GM21723 (cell line): ENCODE data around the gene HMGXB3.

ENCODE experiments used
- ATAC-seq: cut with Tn5 transposase; IDR thresholded peaks from one replicate; pipeline ENCODE4 v1.9.1; 2021; ENCODE audit warnings: mild to moderate bottlenecking, moderate library complexity; ENCODE audit not compliant: unreplicated experiment

The HMGXB3 gene

GRCh38 chr5:149988126-149988525 is 12.4 kb upstream of the HMGXB3 start:
- ATAC-seq: no peak

- peak; percentile 91 for ATAC-seq
Observed at GRCh38 chr5:149990518-149991376, 9.8 kb upstream of the HMGXB3 start.

DNA sequence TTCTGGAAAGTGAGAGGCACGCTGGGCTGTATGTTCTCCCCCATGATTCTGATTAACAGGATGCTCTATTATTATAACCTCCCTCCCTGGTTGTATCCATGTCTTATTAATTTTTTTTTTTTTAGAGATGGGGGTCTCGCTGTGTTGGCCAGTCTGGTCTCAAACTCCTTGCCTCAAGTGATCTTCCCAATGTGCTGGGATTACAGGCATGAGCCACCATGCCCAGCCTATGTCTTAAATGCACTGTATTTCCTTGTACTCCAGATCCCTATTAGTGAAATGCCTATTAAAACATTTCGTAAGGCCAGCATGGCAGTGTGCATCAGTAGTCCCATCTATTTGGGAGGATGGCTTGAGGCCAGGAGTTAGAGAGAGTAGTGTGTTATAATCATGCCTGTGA is 7.1 kb upstream of the HMGXB3 start:
- ATAC-seq: no peak

- ATAC-seq: no peak
Observed at GRCh38 chr5:149995385-149996204, 4.9 kb upstream of the HMGXB3 start.

DNA sequence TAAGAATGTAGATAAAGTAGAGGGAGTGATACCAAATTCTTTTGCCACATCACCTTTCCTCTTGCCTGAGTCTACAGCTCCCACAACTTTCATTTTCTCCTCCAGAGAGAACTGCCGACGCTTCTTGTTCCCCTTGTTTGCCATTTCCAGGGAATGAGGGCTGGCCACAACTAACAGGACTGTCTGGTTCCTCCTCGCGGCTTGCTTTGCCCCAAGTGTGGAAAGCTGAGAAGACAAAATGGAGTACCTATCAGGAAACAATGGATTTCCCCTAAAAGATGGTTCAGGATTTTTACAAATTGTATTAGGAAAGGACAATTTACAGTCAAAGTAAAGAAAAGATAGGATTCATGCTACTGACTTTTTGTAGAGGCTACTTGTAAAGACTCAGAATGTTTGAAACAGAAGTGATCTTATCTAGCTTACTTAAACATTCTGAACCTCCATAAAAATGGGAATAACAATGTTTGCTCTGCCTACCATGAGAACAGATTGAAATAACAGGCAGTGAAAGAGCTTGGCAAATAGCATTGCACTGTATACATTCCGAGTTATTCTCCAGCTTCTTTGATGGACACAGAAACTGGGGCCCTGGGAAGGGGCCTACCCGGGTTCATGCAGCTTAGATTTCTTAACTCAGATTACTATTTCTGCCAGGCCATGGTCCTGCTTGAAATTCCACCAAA is 4.2 kb upstream of the HMGXB3 start:
- ATAC-seq: no peak

DNA sequence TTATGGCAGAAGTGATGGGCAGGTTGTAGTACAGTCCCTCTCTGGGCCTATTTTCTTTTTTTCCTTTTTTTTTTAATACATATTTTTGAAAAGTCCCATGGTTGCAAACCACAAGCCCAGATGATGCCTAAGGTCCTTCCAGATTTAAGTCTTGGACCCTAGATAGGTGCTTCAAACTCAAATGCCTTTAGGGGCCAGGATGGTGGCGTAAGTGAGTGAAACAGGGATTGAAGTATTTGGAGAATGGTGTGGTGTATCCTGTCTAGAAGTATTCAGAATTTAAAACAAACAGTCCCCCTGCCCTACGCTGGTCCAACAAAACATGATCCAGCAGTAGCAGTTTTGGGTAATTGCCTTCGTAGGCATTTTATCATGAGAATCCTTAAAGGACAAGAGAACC is 2.3 kb upstream of the HMGXB3 start:
- ATAC-seq: no peak

DNA sequence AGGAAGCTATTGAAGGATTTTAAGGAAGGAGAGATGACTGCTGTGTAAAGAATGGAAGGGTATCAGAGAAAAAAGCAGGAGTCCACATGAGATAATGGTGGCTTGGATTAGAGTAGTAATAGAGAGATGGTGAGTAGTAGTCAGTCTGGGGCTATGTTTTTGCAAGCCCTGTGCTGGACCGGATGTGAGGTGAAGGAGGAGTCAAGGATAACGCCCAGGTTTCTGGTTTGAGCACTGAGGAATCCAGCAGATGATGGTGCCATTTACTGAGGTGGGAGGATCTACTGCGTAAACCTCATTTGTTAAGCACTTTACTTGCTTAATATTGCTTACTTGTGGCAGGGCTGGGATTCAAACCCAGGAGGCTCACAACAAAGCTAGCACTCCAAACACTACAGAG is 1.2 kb upstream of the HMGXB3 start:
- ATAC-seq: no peak

GRCh38 chr5:149999866-150000255 is 678 bp upstream of the HMGXB3 start:
- no peak for ATAC-seq

GRCh38 chr5:150000990-150001659 is 586 bp downstream of the HMGXB3 start:
- ATAC-seq: peak; percentile 32

GRCh38 chr5:150001660-150002486 is 1.3 kb downstream of the HMGXB3 start:
- peak; percentile 53 for ATAC-seq

DNA sequence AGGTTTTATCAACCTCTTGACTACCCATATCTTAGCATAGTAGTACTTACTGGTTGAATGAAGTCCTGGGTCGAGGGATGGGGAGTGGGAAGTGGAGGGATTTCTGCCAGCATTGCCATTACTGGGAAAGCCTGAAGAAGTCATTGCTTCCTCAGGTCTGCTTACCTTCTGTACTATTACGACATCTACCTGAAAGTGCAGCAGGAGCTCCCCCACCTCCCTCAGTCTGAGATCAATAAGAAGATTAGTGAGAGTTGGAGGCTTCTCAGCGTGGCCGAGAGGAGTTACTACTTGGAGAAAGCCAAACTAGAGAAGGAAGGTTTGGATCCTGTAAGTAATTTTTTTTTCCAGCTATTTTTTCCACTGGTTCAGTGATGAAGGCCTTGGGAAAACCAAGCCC is 5.8 kb downstream of the HMGXB3 start:
- ATAC-seq: no peak

GRCh38 chr5:150007050-150007449 is 6.5 kb downstream of the HMGXB3 start:
- no peak for ATAC-seq

DNA sequence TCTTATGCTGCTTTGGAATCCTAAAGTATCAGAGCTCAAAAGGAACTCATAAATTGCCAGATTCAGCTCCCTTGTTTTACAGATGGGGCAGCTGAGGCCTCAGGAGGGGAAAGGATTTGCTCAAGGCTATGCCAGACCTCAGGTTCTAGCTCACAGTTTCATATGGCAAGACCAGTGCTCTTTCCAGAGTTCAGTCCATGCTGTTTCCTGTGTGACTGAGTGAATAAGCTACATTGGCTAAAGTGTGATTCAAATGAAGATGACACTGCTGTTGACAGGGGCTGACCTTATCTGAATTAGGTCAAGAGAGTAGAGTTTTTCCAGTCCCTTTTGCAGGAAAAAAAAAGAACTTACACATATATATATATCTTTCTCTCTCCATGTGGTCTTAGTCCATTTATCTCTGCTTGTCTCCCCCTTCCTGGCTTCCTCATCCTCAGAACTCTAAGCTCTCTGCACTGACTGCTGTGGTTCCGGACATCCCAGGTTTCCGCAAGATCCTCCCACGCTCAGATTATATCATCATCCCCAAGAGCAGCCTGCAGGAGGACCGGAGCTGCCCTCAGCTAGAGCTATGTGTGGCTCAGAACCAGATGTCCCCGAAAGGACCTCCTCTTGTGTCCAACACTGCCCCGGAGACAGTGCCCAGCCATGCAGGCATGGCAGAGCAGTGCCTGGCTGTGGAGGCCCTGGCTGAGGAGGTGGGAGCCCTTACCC is 9.3 kb downstream of the HMGXB3 start:
- ATAC-seq: no peak

- ATAC-seq: no peak
Observed at GRCh38 chr5:150013931-150014330, 13.4 kb downstream of the HMGXB3 start.

DNA sequence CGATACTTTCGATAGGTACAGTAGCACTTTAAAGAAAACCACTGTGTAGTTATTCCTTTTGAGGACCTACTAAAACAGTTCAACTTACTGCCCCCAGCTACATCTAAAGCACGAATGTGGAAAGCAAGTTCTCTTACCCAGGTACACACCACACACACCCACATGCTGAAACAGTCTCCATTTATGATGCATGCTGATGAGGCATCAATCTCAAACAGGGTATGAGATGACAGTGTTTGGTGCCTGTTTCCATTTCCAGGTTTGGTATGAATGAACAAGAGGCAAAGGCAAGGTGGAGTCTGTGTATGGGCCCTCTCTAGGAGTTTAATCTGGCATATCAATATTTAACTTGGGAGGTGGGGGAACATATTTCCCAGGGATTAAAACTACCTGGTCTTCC is 13.9 kb downstream of the HMGXB3 start:
- no peak for ATAC-seq

DNA sequence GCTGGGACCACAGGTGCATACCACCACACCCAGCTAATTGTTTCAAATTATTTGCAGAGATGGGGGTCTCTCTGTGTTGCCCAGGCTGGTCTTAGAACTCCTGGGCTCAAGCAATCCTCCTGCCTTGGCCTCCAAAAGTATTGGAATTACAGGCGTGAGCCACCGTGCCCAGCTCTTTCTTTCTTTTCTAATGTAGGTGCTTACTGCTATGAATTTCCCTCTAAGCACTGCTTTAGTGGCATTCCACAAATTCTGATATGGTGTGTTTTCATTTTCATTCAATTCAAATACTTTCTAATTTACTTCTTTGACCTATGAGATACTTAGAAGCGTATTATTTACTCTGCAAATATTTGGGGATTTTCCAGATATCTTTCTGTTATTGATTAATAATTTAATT is 14.9 kb downstream of the HMGXB3 start:
- no peak for ATAC-seq

GRCh38 chr5:150016537-150016936 is 16.0 kb downstream of the HMGXB3 start:
- ATAC-seq: no peak

DNA sequence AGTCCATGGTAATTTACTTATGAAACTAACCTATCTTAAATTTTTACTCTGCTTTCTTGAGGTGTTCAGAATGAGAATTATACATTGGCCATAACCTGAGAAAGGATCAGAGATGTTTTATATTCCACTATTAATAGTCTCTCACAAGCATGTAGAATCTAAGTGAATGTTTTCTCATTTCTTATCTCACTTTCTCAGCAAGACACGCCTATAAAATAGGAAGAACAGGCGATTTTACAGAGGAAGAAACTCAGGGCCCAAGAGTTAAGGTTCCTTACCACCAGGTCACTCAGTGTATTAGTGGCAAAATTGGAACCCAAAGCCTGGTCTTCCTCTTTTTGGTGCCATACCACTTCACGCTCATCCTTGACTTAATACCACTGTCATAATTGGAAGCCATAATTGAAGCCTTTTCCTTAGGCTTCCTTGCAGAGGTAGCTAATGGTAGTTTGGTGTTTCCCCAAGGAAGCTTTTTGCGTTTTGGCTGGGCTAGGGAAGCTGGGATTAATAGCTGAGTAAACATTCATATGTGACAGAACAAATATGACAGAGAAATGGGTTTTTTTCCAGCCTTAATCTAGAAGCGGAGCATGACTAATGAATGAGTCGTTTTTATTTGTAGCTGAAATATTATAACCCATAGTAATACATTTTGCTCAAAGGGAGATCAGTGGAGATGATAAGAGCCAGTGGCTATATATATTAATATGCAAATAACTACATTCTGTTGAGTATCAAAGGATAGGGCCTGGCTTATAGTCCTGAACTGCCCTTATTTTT is 16.9 kb downstream of the HMGXB3 start:
- ATAC-seq: no peak

DNA sequence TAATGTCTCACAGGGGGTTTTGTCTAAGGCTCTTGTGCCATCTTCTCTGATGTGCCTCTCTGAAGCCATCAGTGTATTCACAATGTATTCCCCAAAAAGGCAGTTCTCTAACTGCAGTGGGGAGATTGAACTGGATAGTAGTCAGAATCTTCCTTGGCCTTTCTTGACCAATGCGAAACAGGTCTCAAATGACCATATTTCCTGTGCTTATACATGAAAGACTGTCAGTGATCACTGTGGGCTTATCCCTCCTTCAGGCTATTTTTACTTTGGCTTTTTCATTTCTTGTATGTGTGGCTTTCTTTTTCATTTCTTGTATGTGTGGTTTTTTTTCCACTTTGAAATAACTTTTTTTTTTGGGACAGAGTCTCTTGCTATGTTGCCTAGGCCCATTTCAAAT is 19.7 kb downstream of the HMGXB3 start:
- no peak for ATAC-seq
